Inferior parietal cortex (tissue), 1 donor: Measurements from ENCODE around the gene PKIG.

ENCODE experiments used
- DNase-seq: peaks from one replicate; pipeline ENCODE4 v3.0.0-alpha.2; 2016; ENCODE audit errors: extremely low spot score

PKIG gene

DNA sequence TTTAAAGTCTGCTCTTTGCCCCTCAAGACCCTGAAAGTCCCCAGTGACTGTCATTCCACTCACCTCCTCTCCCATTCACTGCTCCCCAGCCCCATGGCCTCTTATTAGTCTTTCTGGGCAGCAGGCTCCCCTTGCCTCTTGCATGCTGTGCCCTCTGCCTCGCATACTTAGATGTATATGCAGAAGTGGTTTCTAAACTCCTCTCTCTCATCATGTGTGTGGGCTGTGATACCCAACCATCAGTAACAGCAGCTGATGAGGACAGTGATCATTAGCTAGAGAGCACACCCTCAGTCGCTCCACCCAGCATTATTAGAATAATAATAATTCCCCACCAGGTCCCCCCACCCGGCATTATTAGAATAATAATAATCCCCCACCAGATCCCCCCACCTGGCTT lies 14.5 kb downstream of the PKIG start:
- DNase-seq = no peak

DNA sequence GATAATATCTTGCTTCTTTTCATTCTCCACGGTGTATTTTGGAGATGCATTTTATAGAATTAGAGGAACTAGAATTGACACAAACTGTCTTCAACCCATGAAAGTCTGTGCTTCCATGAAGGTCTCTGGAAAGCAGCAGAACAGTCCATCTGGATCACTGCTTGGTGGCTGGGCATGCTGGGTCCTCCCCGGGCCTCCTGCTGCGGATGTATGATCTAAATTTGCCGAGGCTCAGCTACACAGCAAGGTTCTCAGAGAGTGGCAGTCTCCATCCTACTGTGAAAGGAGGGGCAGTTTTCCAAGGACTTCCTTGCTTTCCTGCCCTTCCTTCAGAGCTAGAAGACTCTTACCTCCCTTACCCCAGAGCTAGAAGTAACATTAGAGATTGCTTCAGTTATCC lies 15.1 kb downstream of the PKIG start:
- no peak for DNase-seq

DNA sequence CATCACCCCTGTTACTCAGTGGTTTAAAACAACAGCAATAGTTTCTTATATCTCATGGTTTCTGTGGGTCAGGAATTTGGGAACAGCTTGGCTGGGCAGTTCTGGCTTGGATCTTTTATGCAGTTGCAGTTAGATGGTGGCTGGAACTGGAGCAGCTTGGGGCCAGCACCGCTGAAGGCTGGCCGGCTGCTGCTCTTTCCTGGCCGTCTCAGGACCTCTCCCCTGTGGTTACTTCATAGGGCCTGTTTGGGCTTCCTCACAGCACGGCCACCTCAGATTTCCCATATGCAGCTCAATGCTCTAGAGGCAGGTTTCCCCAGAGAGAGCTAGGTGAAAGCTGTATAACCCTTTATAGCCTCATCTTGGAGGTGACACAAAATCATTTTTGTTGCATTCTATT lies 15.6 kb downstream of the PKIG start:
- no peak for DNase-seq

DNA sequence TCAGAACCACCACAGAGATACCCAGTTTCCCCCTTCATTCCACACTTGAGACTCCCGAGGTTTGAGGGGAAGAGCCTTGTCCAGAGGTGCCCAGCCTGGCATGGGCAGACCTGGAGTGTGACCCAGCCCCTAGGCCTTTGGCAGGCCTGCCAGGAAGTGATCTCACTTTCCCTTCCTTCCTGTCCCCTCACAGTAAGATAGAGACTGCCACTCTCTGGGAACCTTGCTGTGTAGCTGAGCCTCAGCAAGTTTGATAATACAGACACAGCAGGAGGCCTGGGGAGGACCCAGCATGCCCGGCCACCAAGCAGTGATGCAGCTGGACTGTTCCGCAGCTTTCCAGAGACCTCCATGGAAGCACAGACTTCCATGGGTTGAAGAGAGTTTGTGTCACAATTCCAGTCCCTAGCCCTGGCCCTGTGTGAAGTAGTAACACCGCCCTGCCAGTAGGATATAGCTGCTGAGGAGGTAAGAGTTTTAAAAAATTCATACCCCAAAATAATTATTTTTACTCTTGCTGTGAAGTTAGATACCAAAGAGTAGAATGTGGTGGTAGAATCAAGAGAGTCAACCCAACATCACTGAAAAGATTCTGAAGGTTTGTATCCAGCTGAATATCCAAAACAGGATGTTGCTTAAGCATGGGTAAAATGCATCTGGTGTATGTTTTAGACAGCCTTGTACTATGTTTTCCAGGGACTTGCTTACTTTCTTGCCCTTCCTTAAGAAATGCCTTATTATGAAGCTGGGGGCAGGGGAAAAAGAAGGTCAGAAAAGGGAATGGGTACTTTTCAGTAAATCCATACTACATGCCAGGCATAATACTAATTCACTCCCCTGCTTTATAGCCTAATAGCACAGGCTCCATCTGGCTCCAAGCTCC lies 16.3 kb downstream of the PKIG start:
- no peak for DNase-seq

DNA sequence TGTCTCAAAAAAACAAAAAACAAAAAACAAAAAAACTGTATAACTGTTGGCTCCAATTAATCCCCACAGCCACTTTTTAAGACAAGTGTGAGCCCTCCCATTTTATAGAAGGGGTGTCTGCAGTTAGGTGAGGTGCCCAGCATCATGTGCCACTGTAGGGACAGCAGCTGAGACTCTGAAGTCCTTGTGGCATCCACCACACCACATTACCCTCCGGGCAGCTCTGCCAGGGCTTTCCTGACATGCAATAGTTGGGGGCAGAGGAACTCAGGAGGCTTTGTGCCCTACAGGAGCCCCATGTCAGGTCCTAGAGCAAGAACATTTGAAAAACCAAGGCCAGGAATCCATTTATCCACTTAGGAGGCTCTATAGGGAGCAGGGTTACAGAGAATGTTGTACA lies 17.3 kb downstream of the PKIG start:
- no peak for DNase-seq

DNA sequence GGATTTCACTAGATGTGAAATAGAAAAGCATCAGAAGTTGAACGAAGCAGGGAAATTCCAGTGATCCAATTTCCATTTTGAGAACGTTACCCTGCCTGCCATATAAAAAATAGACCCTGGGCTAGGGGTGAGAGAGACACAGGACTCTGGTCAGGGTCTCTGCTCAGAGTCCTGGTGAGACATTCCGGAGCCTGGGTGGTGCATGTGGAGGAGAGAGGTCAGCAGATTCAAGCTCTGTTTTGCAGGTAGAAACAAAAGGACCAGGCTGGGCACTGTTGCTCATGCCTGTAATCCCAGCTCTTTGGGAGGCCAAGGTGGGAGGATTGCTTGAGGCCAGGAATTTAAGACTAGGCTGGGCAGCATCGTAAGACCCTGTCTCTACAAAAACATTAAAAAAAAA lies 17.9 kb downstream of the PKIG start:
- DNase-seq = no peak

DNA sequence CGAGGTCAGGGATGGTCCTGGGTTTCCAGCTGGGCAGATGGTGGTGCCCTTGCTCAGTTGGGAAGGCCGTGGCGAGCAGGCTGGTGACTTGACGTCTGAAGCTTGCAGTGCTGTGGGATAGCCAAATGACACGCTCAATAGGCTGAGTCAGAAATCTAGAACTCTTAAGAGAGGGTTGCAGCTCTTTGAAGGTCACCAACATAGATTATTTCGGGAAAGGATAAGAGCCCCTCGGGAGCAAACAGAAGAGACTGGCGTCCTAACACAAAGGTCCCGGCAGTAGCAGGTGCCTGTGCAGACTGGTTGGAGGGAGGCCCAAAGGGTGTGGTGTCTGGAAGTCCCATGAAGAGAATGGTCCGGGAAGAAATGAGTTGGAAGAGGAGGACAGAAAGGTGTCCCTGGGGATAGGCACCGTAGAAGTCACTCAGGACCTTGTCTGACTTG lies 18.4 kb downstream of the PKIG start:
- no peak for DNase-seq

DNA sequence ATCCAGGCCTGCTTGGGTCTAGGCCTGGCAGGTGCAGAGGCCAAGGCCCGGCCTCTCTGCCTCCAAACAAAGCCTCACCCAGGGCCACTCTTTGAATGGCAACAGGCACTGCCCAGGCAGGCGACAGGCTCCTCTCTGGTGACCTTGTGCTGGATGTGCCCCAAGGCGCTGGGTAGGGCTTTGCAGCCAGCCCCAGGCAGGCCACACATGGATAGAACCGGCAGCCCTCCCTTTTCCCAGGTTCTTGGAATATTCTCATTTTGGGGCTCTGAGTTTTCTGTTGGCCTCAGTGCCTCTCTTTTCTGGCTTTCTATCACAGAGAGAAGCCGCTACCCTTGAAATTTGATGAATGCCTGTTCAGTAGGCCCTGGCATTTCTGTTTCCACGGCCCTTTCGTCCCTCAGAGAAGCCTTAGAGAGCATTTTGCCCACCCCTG lies 18.9 kb downstream of the PKIG start:
- DNase-seq = no peak

DNA sequence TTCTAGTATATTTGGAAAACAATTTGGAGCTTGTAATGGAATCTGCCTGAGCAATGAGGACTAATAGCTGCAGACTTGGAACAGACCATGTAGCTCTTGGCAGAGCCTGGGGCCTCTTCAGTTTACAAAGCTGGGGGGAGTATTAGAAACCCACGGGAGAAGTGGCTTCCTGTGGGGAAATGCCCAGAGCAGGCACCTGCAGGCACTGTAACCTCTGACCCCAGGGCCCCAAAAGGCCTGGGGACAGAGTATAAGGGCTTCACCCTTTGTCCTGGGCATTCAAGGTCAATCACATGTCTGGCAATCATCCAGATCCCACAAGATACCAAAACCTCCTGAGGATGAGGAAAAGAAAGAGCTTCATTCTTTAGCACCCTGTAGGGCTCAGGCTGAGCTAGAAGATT lies 19.4 kb downstream of the PKIG start:
- no peak for DNase-seq

DNA sequence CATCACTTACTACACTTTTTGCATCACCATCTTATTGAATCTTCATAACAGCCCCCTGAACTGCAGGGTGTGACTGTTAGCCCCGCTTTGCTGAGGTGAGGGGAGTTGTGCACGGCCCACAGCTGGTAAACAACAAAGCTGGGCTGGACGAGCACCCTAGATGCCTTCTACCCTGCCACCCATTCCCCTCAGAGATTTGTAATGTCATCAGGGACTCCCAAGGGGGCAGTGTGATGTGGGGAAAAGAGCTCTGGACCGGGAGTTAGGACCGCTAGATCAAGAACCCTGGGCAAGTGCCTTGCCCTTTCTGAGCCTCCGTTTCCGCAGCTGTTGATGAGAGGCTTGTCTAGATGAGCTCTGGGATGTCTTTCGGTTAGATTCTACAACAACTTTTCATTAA lies 20.9 kb downstream of the PKIG start:
- no peak for DNase-seq

DNA sequence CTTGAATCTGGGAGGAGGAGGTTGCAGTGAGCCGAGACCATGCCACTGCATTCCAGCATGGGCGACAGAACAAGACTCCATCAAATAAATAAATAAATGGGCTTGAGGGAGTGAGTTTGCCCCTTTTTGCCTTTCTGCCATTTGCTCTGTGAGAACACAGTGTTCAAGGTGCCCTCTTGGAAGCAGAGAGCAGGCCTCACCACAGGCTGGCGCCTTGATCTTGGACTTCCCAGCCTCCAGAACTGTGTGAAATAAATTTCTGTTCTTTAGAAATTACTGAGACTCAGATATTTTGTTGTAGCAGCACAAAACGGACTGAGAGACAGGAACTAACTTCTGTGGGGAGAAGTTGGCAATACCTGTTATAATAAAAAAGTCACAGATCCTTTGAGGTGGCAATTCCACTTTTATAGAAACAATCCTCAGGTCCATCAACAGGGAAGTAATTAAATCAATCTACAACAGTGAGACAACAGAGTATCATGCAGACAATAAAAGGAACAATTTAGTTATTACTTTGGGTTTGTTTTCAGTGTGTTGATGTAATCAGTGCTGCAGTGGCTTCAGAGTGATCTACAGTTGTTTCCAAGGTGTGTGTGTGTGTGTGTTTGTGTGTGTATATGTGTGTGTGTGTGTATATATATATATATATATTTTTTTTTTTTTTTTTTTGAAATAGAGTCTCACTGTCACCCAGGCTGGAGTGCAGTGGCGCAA lies 24.5 kb downstream of the PKIG start:
- DNase-seq = no peak

DNA sequence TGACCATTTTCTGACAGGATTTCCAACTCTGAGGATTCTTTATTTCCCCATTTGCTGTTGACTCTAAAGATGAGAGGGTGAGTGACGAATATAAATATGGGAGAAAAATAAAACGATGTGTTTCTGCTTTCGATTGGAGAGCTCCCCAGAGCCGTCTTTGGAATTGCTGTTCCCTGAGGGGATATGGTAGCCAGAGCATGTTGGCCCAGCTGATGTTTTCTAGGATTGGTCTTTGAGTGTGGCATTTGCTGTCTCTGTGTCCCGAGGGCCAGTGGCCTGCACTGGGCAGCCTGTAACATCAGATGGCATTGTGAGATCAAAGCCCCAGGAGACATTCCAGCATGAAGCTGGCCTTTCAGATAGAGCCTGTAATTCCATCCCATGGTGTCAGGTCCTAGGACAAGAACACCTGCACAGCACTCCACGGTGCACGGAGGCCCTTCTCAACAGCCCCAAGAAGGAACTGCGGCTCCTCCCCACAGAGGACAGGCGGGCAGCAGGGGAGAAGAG lies 26.7 kb downstream of the PKIG start:
- no peak for DNase-seq

DNA sequence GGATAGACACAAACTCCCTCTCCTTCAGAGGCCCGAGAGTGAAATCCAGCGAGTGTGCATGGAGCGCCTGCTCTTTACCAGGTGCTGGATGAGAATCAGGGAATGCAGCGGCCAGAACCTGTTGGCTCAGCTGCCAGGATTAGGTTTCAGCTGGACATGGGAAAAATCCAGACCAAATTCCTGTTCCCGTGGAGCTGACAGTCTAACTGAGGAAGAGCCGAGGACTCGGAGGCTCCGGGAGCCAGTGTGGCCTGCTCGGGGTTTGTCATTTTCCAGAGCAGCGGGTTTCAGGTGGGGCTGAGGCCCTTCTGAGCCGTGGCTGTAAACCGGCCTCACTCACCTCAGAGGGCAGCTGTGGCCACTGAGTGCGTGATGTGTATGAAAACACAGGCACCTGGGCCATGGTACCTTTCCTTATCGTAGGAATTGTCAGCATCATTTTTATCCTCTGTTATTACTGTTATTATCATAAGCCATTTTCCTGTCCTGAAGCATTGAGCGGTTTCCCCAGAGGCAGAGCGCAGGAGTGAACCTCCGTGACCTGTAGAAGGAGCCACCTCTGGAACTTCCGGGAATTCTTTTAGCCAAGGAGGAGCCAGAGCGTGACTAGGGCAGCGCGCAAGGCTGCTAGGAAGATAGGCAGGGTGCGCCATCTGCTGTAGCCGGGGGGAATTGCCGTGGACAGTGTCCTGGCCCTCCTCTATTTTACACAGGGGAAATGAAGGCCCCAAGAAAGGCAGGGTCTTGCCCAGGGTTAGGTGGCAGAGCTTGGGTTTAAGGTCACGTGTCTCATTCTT lies 27.3 kb downstream of the PKIG start:
- DNase-seq = peak; percentile 92

DNA sequence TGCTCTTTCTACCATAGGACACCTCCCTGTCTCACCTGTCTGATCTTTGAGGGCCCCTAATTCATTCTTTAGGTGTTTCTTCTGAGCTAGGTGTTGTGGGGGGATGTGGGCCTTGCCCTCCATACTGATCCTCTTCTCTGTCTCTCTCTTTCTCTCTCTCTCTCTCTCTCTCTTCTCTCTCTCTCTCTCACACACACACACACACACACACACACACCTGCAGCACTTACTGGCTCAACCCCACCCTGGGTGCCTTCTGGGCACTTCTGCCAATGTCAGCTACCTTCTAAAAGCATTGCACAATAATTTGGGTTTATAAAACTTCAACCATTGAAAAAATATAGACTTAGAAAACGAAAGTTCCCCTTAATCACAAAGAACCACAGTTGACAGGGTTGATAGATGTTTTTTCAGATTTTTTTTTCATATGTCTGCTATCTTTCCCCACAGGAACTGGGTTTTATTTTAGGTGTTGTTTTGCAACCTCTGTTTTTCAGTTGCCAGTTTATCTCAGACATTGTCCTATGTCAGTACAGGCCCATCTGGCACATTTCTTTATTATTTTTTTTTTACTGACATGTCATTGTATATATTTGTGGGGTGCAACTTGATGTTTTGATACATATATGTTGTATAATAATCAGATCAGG lies 28.1 kb downstream of the PKIG start:
- DNase-seq = no peak

DNA sequence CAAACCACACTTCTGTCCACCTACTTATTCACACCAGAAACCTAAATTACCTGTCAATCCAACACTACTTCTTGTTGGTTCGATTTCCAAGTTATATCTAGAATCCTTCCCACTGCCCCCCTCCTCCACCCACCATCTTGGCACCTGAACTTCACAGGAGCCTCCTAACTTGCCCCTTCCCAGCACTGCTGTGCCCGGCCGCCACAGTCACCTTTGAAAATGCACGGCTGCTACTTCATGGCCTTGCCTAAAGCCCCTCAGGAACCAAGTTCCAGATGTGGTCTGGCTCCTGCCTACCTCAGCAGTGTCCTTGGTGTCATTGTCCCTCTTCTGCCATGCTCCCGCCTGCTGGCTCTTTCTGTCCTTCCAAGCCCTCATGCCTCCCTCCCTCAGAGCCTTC lies 31.2 kb downstream of the PKIG start:
- no peak for DNase-seq

DNA sequence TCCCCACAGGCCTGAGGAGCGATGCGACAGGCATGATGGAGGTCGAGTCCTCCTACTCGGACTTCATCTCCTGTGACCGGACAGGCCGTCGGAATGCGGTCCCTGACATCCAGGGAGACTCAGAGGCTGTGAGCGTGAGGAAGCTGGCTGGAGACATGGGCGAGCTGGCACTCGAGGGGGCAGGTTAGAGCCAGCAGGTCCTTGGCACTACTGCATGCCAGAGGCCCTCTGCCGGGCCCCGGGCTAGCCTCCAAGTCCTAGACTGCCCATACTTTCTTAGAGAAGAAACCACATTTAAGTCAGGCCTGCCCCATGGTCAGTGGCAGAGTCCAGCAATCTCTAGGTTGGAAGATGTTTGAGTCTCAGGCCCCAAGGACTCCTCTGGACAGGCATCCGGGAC lies 32.1 kb downstream of the PKIG start:
- DNase-seq = no peak

DNA sequence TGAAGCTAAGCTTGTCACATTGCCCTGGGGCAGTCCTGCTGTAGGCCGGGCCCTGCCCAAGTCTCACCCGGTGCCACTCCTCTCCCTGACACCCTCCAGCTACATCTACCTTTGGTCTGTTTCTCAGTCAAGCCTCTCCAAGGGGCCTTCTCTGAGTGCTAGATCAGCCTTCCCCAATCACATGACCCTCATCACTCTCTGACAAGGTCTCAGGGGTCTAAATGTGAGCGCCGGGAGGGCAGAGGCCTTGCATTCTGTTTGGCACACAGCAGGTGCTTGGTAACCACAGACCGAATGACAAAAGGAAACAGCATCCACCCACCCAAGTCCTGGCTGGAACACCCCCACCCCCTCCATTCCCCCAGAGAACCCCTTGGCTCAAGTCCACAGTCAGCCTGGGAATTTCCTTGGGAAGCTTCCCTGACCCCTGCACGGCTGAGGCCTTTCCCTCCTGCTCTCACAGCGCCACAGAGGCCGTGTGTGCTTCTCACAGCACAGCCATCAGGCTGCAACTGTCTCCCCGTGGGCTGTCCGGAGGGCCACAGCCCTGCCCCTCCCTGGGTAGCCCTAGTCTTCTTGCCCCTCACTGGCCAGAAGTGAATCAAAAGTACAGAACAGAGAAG lies 32.9 kb downstream of the PKIG start:
- no peak for DNase-seq

DNA sequence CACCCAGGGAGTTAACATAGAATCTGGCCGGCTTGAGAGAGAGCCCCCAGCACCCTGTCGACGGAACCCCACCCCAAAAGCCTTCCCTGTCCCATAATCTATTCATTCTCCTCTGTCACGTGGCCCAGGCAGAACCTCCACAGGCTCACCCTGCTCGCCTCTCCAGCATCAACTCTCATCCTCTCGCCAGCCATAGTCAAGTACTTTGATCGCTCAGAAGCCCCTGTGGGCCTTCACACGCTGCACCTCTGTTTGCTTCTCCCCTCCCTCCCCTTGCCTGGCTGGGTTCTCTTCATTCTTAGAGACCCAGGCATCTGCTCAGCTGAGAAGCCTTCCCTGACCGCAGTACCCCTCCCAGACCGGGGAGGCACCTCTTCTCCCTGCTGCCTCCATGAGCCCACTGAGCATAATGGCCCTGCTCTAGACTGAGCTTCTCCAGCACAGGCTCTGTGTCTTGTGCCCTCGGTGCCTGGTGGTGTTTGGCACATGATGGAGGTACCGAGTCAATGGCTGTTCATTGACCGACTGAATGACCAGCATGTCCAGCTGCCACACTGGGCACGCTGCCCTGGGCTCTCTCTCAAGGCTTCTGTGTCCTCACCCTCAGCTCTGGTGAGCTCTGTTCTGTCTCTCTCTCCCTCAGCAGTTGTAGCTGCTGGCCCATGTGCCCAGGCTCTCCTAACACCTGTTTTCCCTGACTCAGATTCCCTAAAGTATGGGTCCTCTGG lies 33.7 kb downstream of the PKIG start:
- peak; percentile 83 for DNase-seq

DNA sequence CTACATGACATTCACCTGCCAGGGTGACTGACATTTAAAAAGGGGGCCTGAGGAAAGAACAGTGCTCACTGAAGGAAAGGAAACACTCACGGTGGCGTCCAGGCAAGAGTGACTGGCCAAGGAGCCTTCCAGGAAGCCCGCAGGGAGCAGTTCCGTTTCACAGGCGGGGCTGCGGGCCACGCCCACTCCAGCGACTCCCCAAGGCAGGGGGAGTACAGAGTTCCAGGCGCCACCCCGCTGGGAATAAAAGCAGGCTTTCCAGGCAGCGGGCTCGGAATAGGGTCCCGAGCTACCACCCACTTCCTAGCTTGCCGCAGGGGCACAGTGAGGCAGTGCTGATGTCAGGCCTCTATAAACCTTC lies 34.2 kb downstream of the PKIG start:
- no peak for DNase-seq

DNA sequence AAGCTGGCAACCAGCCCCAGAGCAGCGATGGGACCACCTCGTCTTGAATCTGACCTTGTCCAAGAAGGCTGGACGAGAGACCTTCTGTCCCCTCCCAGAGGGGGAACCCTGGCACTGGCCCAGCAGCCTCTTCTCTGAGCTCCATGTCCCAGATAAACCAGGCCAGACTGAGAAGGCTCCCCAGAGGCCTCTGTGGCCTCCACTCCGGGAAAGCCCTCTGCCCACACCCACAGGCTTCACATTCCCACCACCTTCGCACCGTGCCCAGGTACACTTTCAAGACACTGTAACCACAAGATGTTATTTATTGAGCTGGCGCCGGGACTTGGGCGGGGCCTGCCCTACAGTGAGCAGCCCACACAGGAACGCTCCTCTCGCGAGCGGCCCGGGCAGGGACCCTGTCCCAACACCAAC lies 35.9 kb downstream of the PKIG start:
- DNase-seq = no peak

DNA sequence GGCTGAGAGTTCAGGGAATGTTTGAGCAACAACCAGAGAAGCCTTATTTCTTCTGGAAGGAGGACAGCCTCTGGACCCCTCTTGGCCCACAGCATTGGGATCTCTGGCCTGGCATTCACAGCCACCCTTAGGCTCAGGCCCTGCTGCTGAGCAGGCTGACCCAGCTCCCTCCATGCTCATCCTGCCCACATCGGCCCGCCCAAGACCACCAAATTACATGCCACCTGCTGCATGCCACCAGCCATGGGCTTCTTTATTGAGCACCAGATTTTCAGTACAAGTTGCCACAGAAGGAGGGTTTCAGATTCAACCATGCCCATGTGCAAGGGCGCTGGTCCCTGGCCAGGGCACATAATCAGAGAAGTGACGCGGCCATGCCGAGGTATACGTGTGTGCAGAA lies 36.9 kb downstream of the PKIG start:
- DNase-seq = no peak
